Thyroid gland (tissue), 4 donors: ENCODE results near the gene FRMD4A. TPM values are rescaled to one million over a fixed set of nuclear protein-coding genes. Genes with fewer than 3 reads are reported as not detected.
A peak's percentile ranks its signal among the peaks of the same experiment; 100 is the strongest.

Experiments
- DNase-seq, 2 donors: peaks; one replicate each; pipeline ENCODE4 v3.0.0-alpha.2; 2019
- H3K27ac ChIP-seq, 3 donors: fragments of 200-600 bp; sonication (generic); 1 replicate in 2 of 3; 2 replicates in 1 of 3; pipeline ENCODE4 v1.5.1; 2016 to 2019; ENCODE audit warnings: mild to moderate bottlenecking in 1 of 3, moderate library complexity in 1 of 3
- H3K27me3 ChIP-seq: fragments of 200-600 bp; sonication (generic); one replicate; pipeline ENCODE4 v1.5.1; 2019
- H3K36me3 ChIP-seq, 2 donors: fragments of 200-600 bp; sonication (generic); one replicate each; pipeline ENCODE4 v1.5.1; 2016 to 2019
- H3K4me1 ChIP-seq, 2 donors: fragments of 200-600 bp; sonication (generic); one replicate each; pipeline ENCODE4 v1.5.1; 2017 to 2019
- H3K4me3 ChIP-seq, 3 donors: fragments of 200-600 bp; sonication (generic); replicated peaks in 1 of 3; 1 replicate in 2 of 3; 2 replicates in 1 of 3; pipeline ENCODE4 v1.5.1; 2016; ENCODE audit warnings: mild to moderate bottlenecking in 1 of 3
- H3K9me3 ChIP-seq: fragments of 200-600 bp; sonication (generic); one replicate; pipeline ENCODE4 v1.5.1; 2017
- POLR2A ChIP-seq, 2 donors: fragments of 450-650 bp; IDR thresholded peaks; one replicate each; pipeline ENCODE4 v1.6.1; 2017; ENCODE audit warnings: antibody characterized with exemption in 2 of 2, mild to moderate bottlenecking in 2 of 2, moderate library complexity in 1 of 2
- WGBS, 2 donors: methylation state at CpG; one replicate each; pipeline ENCODE4 v1.1.5; 2017; 5-methylcytosine and 5-hydroxymethylcytosine counted together
- intact Hi-C: fragments of 100-400 bp; cut with DNase I; formaldehyde crosslinking; loops from one replicate; pipeline ENCODE4 v1.15.1; 2023
- total RNA-seq, 4 donors: library from RNA; depleted of rRNA; stranded (reverse); fragments of >200 nt; gene quantifications; one replicate each; pipeline ENCODE4 v1.2.3, GENCODE V29; 2016
- TF ChIP-seq, protein P1 (sequence below), 6 experiments: fragments of 200-600 bp in 3 of 6; fragments of 450-650 bp in 3 of 6; sonication (generic) in 3 of 6; IDR thresholded peaks; one replicate each; pipeline ENCODE4 v1.5.1; 2016 to 2019; ENCODE audit warnings: antibody characterized with exemption in 6 of 6, mild to moderate bottlenecking in 2 of 6, inconsistent platforms in 1 of 6, moderate library complexity in 1 of 6

The FRMD4A gene
- total RNA-seq, 4 donors from 2014 or later, result 10.6 to 18.6 (median 16.3) TPM

GRCh38 chr10:13873196-13873595, 457.5 kb downstream of the FRMD4A start:
- Histone ChIP-seq H3K36me3 (no peaks in the 10 kb centered on the region), H3K4me3 (no peak overlapping the region), H3K4me1 (peaks cover 14 to 15% of the 10 kb centered on the region in 2 donors), H3K27me3 (no peaks in the 10 kb centered on the region), H3K27ac (no peak overlapping the region), H3K9me3 (no peaks in the 10 kb centered on the region)
- intact Hi-C loops, result no loop called here
- 73 to 76% methylated on average over 6 of the region's 6 CpGs for WGBS, 2 donors
- TF ChIP-seq, protein P1, sequence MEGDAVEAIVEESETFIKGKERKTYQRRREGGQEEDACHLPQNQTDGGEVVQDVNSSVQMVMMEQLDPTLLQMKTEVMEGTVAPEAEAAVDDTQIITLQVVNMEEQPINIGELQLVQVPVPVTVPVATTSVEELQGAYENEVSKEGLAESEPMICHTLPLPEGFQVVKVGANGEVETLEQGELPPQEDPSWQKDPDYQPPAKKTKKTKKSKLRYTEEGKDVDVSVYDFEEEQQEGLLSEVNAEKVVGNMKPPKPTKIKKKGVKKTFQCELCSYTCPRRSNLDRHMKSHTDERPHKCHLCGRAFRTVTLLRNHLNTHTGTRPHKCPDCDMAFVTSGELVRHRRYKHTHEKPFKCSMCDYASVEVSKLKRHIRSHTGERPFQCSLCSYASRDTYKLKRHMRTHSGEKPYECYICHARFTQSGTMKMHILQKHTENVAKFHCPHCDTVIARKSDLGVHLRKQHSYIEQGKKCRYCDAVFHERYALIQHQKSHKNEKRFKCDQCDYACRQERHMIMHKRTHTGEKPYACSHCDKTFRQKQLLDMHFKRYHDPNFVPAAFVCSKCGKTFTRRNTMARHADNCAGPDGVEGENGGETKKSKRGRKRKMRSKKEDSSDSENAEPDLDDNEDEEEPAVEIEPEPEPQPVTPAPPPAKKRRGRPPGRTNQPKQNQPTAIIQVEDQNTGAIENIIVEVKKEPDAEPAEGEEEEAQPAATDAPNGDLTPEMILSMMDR (IDR thresholded peaks at IDR 0.05), result no peak
- no peak for TF ChIP-seq POLR2A (IDR thresholded peaks at IDR 0.05)
- no peak for DNase-seq

DNA sequence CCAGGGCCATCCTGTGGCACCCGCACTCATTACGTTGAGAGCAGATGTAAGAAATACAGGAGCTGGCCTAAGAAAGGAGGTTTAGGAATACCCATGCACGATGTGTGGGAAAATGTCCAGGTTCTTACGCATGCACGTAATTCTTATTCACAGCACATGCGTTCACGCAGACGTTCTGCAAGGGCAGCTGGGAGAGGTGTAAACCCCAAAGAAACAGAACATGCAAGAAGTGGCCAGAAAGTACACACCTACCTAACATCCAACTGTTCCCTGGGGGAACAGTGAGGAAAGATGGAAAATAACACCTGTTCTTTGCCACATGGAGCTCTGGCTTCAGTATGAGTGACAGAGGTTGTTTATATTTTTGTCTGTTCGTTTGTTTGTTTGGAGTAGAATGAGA, 458.3 kb downstream of the FRMD4A start:
- no peaks in the 10 kb centered on the region for H3K36me3 ChIP-seq
- intact Hi-C loops, result no loop called here
- no peak overlapping the region for H3K4me3 ChIP-seq
- H3K4me1 ChIP-seq, result peaks cover 6 to 8% of the 10 kb centered on the region in 2 donors
- H3K27ac ChIP-seq, result peak overlapping the region in 1 of 3 donors; percentile 38
- no peaks in the 10 kb centered on the region for H3K9me3 ChIP-seq
- H3K27me3 ChIP-seq, result no peaks in the 10 kb centered on the region
- 83 to 93% methylated on average over 9 of the region's 9 CpGs for WGBS, 2 donors
- DNase-seq, result no peak
- TF ChIP-seq POLR2A (IDR thresholded peaks at IDR 0.05), result no peak
- TF ChIP-seq, protein P1 (IDR thresholded peaks at IDR 0.05), result no peak

DNA sequence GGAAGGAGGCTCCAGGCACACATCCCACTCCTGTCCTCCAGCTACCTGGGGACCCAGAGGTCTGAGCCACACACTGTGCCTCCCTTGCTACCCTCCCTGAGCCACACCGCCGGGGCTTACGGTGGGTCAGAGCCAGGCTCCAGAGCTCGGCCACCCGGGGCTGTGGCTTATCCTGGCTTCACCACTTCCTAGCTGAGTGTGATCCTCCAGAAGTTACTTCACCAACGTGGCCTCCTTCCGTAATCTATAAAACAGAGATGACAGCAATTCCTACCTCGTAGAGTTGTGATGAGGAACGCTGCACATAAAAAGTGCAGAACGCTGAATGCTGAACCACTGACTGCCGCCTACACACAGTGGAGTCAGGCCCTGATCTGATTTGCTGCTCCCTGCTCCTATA, 458.9 kb downstream of the FRMD4A start:
- Histone ChIP-seq H3K9me3 (no peaks in the 10 kb centered on the region), H3K36me3 (no peaks in the 10 kb centered on the region), H3K4me3 (no peak overlapping the region), H3K4me1 (peaks cover 0 to 1% of the 10 kb centered on the region in 2 donors), H3K27ac (peak overlapping the region in 2 of 3 donors; percentile 1 to 38), H3K27me3 (no peaks in the 10 kb centered on the region)
- intact Hi-C loops, result no loop called here
- TF ChIP-seq, protein P1 (IDR thresholded peaks at IDR 0.05), result no peak
- TF ChIP-seq POLR2A (IDR thresholded peaks at IDR 0.05), result no peak
- DNase-seq, result no peak
- WGBS, 2 donors, result 87 to 93% methylated on average over 6 to 11 of the region's 11 CpGs

DNA sequence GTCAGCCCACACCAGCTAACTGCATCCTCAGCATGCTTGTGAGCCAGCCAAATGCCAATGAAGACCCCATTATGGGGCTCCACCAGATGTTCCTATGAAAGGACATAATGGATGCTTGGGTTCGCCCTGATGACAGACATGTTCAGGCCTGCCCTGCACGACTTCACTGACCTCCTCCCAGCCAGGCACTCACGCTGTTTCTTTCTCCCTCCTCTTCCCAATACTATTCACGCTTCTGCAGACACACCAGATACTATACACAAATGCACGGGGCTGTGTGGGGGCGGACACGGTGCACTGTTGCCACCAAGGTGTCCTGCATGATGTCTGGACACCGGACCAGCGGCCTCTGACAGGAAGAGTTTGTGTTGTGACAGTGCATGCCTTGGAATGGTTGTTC, 459.7 kb downstream of the FRMD4A start:
- H3K4me1 ChIP-seq, result no peaks in the 10 kb centered on the region
- H3K27ac ChIP-seq, result no peak overlapping the region
- H3K9me3 ChIP-seq, result no peaks in the 10 kb centered on the region
- peak in 1 of 2 donors; percentile 26 for DNase-seq
- no peak overlapping the region for H3K4me3 ChIP-seq
- H3K36me3 ChIP-seq, result no peaks in the 10 kb centered on the region
- WGBS, 2 donors, result 85 to 88% methylated on average over 9 of the region's 9 CpGs
- no peaks in the 10 kb centered on the region for H3K27me3 ChIP-seq
- intact Hi-C loops, result no loop called here
- TF ChIP-seq, protein P1 (IDR thresholded peaks at IDR 0.05), result no peak
- TF ChIP-seq POLR2A (IDR thresholded peaks at IDR 0.05), result no peak

- 90% methylated on average over 7 to 12 of the region's 12 CpGs for WGBS, 2 donors
- H3K4me1 ChIP-seq, result no peaks in the 10 kb centered on the region
These were observed 461.4 kb downstream of the FRMD4A start for GRCh38 chr10:13869295-13869664.

More at GRCh38 chr10:13869295-13869664, 461.4 kb downstream of the FRMD4A start:
- TF ChIP-seq, protein P1 (IDR thresholded peaks at IDR 0.05), result no peak
- no peak for TF ChIP-seq POLR2A (IDR thresholded peaks at IDR 0.05)
- DNase-seq, result no peak
- no peaks in the 10 kb centered on the region for H3K27me3 ChIP-seq
- intact Hi-C loops, result no loop called here
- H3K27ac ChIP-seq, result no peak overlapping the region
- H3K4me3 ChIP-seq, result no peak overlapping the region
- H3K9me3 ChIP-seq, result no peaks in the 10 kb centered on the region
- no peaks in the 10 kb centered on the region for H3K36me3 ChIP-seq
